B cell (primary cell): ENCODE results near the gene ORAI1.

ENCODE experiments used
- EZH2 ChIP-seq: IDR thresholded peaks from 2 replicates; pipeline ENCODE4 v1.6.1; 2012; ENCODE audit warnings: borderline replicate concordance, low read depth, mild to moderate bottlenecking, moderate library complexity, low read length; ENCODE audit not compliant: insufficient read depth, poor library complexity, severe bottlenecking
- TF ChIP-seq, protein P1 (sequence below): fragments of 200-600 bp; IDR thresholded peaks from one replicate; pipeline ENCODE4 v1.8.0; 2022; ENCODE audit warnings: antibody characterized with exemption, mild to moderate bottlenecking

DNA sequence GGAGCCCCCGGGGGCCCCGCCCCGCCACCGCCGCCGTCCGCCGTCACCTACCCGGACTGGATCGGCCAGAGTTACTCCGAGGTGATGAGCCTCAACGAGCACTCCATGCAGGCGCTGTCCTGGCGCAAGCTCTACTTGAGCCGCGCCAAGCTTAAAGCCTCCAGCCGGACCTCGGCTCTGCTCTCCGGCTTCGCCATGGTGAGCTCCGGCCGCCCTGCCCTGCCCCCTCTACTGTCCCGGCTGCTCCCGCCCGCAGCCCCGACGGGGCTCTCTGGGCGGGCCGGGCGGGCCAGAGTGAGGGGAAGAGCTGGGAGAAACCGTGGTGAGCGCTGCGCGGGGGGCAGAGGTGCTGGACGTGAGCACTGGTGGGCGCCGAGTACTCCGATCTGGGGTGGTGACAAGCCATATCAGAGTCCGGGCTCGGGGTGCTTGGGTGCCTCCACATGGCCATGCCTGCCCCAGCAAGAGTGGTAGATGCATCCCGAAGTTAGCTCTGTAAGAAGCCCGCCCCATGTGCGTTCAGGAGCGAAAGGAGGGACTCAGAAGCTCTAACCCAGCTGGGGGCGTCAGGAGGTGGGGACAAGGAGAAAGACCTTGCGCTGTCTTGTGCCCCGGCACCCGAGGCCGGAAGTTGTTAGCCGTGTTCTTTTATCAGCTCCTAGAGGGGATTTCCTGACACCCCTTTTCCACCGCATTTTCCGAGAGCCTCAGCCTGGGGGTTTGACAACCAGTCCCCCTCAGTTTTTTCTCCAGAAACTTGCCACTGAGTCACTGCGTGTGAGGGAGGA, 717 bp downstream of the ORAI1 start:
- TF ChIP-seq, protein P1, sequence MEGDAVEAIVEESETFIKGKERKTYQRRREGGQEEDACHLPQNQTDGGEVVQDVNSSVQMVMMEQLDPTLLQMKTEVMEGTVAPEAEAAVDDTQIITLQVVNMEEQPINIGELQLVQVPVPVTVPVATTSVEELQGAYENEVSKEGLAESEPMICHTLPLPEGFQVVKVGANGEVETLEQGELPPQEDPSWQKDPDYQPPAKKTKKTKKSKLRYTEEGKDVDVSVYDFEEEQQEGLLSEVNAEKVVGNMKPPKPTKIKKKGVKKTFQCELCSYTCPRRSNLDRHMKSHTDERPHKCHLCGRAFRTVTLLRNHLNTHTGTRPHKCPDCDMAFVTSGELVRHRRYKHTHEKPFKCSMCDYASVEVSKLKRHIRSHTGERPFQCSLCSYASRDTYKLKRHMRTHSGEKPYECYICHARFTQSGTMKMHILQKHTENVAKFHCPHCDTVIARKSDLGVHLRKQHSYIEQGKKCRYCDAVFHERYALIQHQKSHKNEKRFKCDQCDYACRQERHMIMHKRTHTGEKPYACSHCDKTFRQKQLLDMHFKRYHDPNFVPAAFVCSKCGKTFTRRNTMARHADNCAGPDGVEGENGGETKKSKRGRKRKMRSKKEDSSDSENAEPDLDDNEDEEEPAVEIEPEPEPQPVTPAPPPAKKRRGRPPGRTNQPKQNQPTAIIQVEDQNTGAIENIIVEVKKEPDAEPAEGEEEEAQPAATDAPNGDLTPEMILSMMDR = no peak
- no peak for TF ChIP-seq EZH2
